T-helper 1 cell treated with Interleukin-12 subunit alpha and Interleukin-12 subunit beta and Interleukin-4 antibody, amounts not matched to agents 30 ng/mL and 1 ng/mL, for 36 hours (primary cell): ENCODE results near the gene BANF1. TPM values are rescaled to one million over a fixed set of nuclear protein-coding genes. Genes with fewer than 3 reads are reported as not detected.

ENCODE experiments used
- intact Hi-C: fragments of 100-400 bp; cut with micrococcal nuclease; formaldehyde crosslinking; loops from one replicate; pipeline ENCODE4 v1.15.1; 2024
- total RNA-seq: library from RNA; stranded (reverse); gene quantifications from 2 replicates; pipeline ENCODE4 v1.2.3, GENCODE V29; 2022

Gene BANF1
- total RNA-seq, 1 donor from 2014 or later = 217 TPM

- intact Hi-C loops = no loop called here
These were observed 33.5 kb downstream of the BANF1 start for GRCh38 chr11:66035653-66036333.

GRCh38 chr11:66036334-66036710, 34.0 kb downstream of the BANF1 start:
- intact Hi-C loops = no loop called here

- intact Hi-C loops = no loop called here
These were observed 35.0 kb downstream of the BANF1 start for GRCh38 chr11:66037327-66037726.

- intact Hi-C loops = no loop called here
These were observed 37.5 kb downstream of the BANF1 start for GRCh38 chr11:66039765-66040164.

GRCh38 chr11:66042227-66042995, 40.1 kb downstream of the BANF1 start:
- intact Hi-C loops = no loop called here

GRCh38 chr11:66042996-66043906, 40.9 kb downstream of the BANF1 start:
- intact Hi-C loops = no loop called here

- intact Hi-C loops = no loop called here
These were observed 42.5 kb downstream of the BANF1 start for GRCh38 chr11:66044757-66045156.

- intact Hi-C loops = no loop called here
These were observed 42.9 kb downstream of the BANF1 start for GRCh38 chr11:66045177-66045639.

GRCh38 chr11:66046901-66047300, 44.6 kb downstream of the BANF1 start:
- intact Hi-C loops = no loop called here

GRCh38 chr11:66047541-66048365, 45.5 kb downstream of the BANF1 start:
- intact Hi-C loops = no loop called here

- intact Hi-C loops = no loop called here
These were observed 46.4 kb downstream of the BANF1 start, which contains the start of gene GAL3ST3 for GRCh38 chr11:66048547-66049323. Gene GAL3ST3 (minus strand): TSS chr11:66049161. CDS start chr11:66045415, 3,746 bp downstream.

- intact Hi-C loops = loop anchor here (5.0 kb wide), 1 partner anchor 297 kb away; the partner anchor contains the start of genes B4GAT1 and BRMS1
These were observed 48.4 kb downstream of the BANF1 start for GRCh38 chr11:66050581-66051231.

GRCh38 chr11:66051371-66051765, 49.1 kb downstream of the BANF1 start:
- intact Hi-C loops = loop anchor here (5.0 kb wide), 1 partner anchor 296 kb away; the partner anchor contains the start of genes B4GAT1 and BRMS1

- intact Hi-C loops = loop anchor here (1.0 to 5.0 kb wide), 15 partner anchors 17 to 482 kb away; partner anchors contain the start of genes B4GAT1, BANF1, BRMS1 and CCDC85B
These were observed 49.7 kb downstream of the BANF1 start, which contains the start of gene SF3B2 for GRCh38 chr11:66051766-66052663. Gene SF3B2 (plus strand): TSS chr11:66052364. CDS start chr11:66052385, 21 bp downstream.

- intact Hi-C loops = loop anchor here (1.0 to 5.0 kb wide), 15 partner anchors 17 to 482 kb away; partner anchors contain the start of genes B4GAT1, BANF1, BRMS1 and CCDC85B
These were observed 50.3 kb downstream of the BANF1 start for GRCh38 chr11:66052664-66052982.
